Adipocyte (in vitro differentiated cells): ENCODE measurements around the gene URB1.
A peak's percentile ranks its signal among the peaks of the same experiment; 100 is the strongest.
"Not testable (repeated sequence)": the region's sequence is repeated elsewhere in the genome, so short reads cannot be mapped to it uniquely, and the experiment has no call there.

ENCODE experiments used
- DNase-seq: peaks from one replicate; pipeline ENCODE4 v3.0.0-alpha.2; 2015; ENCODE audit warnings: low read depth
- H3K27me3 ChIP-seq: replicated peaks from 2 replicates; pipeline ENCODE4 v1.7.0; 2013; ENCODE audit warnings: mild to moderate bottlenecking, low read length, moderate library complexity; ENCODE audit not compliant: control insufficient read depth, insufficient read depth
- H3K36me3 ChIP-seq: 2 replicates; pipeline ENCODE4 v1.7.0; 2013; ENCODE audit warnings: low read length, mild to moderate bottlenecking, moderate library complexity; ENCODE audit not compliant: control insufficient read depth, insufficient read depth, severe bottlenecking
- H3K4me1 ChIP-seq: 2 replicates; pipeline ENCODE4 v1.7.0; 2013; ENCODE audit warnings: mild to moderate bottlenecking, low read length, moderate library complexity; ENCODE audit not compliant: control insufficient read depth, insufficient read depth
- H3K4me3 ChIP-seq: 2 replicates; pipeline ENCODE4 v1.7.0; 2013; ENCODE audit warnings: mild to moderate bottlenecking, low read length, moderate library complexity
- H3K9ac ChIP-seq: 2 replicates; pipeline ENCODE4 v1.7.0; 2013; ENCODE audit warnings: mild to moderate bottlenecking, low read length, moderate library complexity
- H3K9me3 ChIP-seq: 2 replicates; pipeline ENCODE4 v1.7.0; 2013; ENCODE audit warnings: mild to moderate bottlenecking, low read length, moderate library complexity; ENCODE audit not compliant: control insufficient read depth

The URB1 gene, protein sequence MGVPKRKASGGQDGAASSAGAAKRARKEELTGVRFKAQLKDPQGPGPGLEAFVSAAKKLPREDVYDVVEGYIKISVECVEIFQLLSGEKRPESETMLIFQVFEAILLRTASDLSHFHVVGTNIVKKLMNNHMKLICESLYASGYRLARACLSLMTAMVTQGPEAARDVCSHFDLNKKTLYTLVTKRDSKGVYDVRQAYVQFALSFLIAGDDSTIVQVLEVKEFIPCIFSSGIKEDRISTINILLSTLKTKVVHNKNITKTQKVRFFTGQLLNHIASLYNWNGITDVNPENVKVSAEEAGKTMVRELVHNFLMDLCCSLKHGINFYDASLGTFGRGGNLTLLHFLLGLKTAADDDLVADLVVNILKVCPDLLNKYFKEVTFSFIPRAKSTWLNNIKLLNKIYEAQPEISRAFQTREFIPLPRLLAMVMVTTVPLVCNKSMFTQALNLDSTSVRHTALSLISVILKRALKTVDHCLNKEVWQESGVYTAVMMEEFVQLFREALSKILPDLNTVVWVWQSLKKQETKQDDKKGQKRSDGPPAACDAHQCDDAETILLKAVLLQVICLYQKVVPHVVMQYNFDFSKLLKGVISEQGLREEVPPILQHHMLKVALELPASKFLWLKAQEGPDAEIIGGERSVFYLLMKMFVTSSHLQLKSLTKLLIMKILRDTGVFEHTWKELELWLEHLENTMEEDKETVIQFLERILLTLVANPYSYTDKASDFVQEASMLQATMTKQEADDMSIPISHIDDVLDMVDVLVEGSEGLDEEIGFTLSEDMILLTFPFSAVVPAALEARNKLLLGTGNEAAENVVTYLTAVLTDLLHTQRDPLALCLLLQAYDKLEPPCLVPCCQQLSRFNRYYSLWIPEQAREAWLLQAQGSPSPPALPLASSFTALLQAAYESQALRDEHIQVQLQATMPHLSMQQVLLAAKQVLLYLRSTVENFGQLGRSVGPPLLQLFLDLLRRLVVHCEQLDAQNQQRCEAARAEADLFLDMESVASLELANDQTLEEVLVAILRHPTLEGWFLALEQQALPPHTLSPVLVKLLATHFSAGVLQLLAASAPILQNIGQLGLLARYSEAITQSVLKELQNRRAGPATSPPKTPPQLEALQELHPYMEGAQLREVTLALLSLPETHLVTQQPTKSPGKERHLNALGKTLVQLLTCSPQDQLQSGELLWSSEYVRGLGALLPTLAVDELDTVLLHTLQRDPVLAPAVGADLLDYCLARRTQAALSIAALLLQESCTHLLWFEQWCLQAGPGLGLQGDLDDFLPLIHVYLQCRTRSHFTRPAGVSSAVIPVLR (N-terminal part only)

DNA sequence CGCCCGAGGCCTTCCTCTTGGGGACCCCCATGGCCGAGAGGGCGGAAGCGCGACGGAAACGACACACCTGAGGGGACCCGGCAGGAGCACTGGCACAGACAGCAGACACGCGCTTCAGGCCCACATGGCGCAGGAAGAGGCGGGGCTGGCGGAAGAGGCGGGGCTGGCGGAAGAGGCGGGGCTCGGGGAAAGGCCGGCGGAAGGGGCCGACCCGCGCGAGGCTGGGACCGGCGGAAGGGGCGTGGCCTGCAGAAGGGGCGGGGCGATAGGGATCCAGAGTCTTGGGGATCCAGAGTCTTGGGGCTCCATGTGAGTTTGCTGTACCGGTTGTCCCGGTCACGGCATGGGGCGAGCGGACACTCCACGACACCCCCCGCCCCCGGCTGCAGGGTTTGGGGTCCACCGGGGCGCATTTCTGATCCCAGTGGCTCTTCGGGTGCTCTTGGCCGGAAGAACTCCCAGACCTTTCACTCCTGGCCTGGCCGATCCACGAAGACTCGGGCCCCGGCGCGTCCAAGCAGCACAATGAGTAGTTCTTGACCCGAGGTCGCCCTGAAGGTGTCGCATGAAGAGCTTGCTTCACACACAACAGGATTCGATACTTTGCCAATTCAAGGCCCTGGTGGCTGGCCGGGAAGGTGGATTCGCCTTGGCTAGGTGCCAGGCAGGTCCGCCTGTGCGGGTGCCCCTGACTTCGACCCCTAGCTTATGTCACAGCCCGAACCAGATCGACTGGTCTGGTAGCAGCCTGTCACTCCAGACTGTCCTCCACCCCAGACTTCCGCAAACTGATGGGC lies at the start of gene URB1:
TSS of gene URB1 (minus strand) at position 133 of the 797 bp plus-strand sequence. CDS start at position 31, 102 bp downstream.
- H3K9ac ChIP-seq, result peak within 1 kb of the TSS; percentile 90
- peaks cover 37% of the 10 kb centered on the region for H3K4me1 ChIP-seq
- peak; percentile 96 for DNase-seq
- H3K36me3 ChIP-seq, result no peaks in the 10 kb centered on the region
- H3K27me3 ChIP-seq, result no peaks in the 10 kb centered on the region
- H3K9me3 ChIP-seq, result peaks cover 5% of the 10 kb centered on the region
- peak within 1 kb of the TSS; percentile 94 for H3K4me3 ChIP-seq

DNA sequence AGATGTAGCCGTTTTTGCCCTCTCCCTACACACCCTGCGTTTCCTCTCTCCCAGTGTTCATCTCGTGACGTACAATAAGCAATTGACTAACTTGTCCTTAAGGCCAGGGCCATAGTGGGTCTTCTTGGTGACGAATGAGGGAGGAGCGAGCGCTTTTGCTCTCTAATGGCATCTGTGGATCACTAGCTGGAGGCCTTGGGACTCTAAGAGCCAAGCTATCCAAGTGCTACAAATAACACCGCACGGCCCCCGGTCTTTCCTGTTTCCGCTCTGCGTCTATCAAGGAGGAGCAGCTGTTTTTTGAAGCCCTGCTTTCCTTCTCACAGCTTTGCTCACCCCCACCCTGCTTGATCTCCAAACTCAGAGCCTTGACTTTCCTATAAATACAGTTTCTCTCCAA lies 44.9 kb upstream of the URB1 start:
- Histone ChIP-seq H3K36me3 (no peaks in the 10 kb centered on the region), H3K4me3 (no peak overlapping the region), H3K4me1 (no peaks in the 10 kb centered on the region), H3K9me3 (no peaks in the 10 kb centered on the region), H3K9ac (no peak overlapping the region), H3K27me3 (no peaks in the 10 kb centered on the region)
- no peak for DNase-seq

DNA sequence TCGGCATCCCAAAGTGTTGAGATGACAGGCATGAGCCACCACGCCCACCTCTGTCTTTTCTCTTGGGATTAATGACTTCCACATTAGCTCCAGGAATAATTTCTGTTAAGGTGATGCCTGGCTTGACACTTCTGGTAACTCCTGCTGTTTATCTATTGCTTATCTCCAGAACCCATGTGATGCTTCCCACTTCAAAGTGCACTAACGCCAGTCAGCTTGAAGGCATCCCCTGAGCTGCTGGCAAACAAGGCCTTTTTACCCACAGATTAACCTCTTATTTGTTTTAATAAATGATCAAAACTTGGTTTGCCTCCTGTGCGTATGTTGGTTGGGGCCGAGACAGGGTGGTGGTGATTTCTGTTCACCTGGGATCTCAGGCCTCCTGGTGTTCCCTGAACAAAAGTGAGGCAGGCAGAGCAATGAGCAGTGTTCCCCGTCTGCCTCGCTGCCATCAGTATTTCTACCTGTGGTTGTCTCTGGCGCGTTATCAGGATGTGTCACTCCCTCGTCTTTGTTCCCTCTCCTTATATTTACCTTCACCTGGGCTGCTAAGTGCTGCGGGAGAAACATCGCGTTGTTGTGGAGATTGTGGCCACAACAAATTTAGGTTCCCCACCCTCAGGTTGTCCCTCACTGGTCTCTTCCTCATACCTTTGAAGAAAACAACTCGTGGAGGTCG lies 40.3 kb upstream of the URB1 start:
- H3K27me3 ChIP-seq, H3K9me3 ChIP-seq, H3K4me1 ChIP-seq, H3K9ac ChIP-seq, H3K36me3 ChIP-seq, DNase-seq, H3K4me3 ChIP-seq: not testable (repeated sequence)

DNA sequence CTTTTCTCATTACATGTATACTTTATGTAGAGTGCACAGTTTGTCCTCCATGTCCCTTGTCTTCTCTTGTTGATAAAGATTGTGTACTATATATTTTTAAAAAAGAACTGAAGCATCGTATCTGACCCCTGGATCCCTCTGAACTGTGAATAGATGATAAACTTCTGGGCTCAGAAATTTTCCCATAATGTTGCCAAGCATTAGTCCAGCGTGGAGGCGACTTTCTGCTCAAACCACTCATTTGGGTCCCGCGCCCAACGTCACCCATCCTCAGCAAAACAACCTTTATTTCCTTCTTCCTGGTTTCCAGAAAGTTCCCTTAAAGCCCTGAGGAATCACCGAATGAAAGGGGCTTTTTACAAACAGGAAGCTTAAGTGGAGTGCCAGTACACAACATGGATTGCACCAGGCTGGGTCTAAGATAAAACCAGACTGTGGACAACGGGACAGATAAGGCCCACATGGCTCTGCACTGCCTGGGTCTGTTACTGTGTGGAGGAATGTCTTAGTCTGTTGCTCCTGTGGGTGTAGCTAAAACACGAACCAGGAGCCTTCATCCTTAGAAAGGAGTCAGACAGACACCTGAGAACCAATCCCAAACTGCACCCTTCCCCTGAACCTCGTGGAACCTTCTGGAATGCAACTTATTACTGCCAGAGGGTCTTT lies 35.3 kb upstream of the URB1 start:
- Histone ChIP-seq H3K36me3 (no peaks in the 10 kb centered on the region), H3K9ac (no peak overlapping the region)
- no peak for DNase-seq

DNA sequence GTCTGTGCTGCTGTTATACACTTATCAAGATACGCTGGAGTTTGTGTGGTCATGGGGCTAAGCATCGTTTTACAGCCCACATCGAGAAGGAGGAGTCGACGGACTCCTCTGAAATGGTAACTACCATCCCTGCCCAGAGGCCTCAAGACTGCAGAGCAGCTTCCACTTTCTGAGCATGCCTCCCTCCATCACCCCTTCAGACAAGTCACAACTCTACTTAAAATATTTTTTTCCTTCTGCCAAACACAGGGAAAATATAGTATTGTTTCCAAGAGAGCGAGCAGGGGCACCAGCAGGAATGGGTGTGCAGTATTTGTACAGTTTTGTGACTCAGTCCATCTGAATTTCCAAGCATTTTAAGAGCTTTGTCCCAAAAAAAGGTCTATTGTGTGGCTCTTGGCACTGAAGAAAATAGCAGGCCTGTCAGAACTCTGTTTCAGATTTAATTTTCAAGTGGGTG lies 33.8 kb upstream of the URB1 start:
- peaks cover 36% of the 10 kb centered on the region for H3K4me1 ChIP-seq
- no peak overlapping the region for H3K9ac ChIP-seq
- peaks cover 7% of the 10 kb centered on the region for H3K9me3 ChIP-seq
- no peaks in the 10 kb centered on the region for H3K36me3 ChIP-seq
- peak; percentile 59 for DNase-seq
- no peaks in the 10 kb centered on the region for H3K27me3 ChIP-seq
- no peak overlapping the region for H3K4me3 ChIP-seq

More for the DNA sequence above, 35.3 kb upstream of the URB1 start:
- H3K4me1 ChIP-seq, result peaks cover 34% of the 10 kb centered on the region
- no peaks in the 10 kb centered on the region for H3K27me3 ChIP-seq
- H3K9me3 ChIP-seq, result no peaks in the 10 kb centered on the region
- no peak overlapping the region for H3K4me3 ChIP-seq

DNA sequence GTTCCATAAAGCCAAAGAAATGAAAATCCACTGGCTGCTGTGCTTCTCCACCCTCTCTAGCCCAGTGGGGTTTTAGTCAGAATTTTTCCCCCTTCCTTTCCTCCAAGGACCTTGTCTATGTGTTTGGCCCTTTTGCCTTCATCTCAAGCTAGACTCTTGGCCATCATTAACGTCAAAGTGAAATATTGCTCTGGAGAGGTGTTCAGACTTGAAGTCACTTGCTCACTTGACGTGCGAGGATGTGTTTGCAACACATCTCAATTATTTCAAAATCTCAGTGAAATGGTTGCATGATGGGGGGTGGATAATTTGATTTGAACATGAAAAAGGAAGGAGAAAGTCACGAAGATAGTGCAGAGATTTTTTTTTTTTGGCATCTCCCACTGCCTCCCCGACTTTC lies 33.3 kb upstream of the URB1 start:
- Histone ChIP-seq H3K27me3 (no peaks in the 10 kb centered on the region), H3K36me3 (no peaks in the 10 kb centered on the region), H3K4me1 (peaks cover 36% of the 10 kb centered on the region), H3K4me3 (no peak overlapping the region), H3K9ac (no peak overlapping the region), H3K9me3 (peaks cover 7% of the 10 kb centered on the region)
- no peak for DNase-seq

DNA sequence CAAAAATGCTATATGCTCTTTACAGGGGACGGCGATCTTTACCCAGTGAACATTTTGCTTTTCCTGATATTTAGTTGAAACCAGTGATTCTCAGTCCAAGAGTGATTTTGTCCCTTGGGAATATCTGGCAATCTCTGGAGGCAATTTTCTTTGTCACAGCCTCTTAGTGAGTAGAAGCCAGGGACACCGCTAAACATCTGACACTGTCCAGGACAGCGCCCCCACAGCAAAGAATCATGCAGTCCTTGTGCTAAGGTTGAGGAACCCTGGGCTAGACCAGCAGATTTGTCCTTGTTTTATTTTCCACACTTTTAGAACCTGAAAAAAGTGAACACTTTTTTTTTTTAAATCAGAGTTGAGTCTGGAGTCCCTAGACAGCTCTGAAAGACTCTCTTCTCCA lies 32.8 kb upstream of the URB1 start:
- Histone ChIP-seq H3K9ac (no peak overlapping the region), H3K27me3 (no peaks in the 10 kb centered on the region), H3K9me3 (peaks cover 7% of the 10 kb centered on the region), H3K36me3 (no peaks in the 10 kb centered on the region), H3K4me1 (peaks cover 36% of the 10 kb centered on the region), H3K4me3 (no peak overlapping the region)
- DNase-seq, result no peak

DNA sequence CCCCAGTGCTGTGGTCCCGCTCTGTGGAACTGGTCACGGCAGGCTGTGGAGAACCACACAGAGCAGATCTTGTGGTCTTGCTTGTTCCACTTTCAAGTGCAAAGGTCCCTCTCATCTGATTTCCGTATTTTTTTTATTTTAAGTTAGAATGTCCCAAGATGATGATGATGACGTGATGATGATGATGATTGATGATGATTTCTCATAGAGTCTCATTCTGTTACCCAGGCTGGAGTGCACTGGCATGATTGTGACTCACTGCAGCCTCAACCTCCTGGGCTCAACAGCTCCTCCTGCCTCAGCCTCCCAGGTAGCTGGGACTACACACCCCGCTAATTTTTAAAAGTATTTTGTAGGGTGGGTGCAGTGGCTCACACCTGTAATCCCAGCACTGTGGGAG lies 31.9 kb upstream of the URB1 start:
- H3K9ac ChIP-seq, result no peak overlapping the region
- no peaks in the 10 kb centered on the region for H3K27me3 ChIP-seq
- DNase-seq, result no peak
- no peak overlapping the region for H3K4me3 ChIP-seq
- H3K4me1 ChIP-seq, result peaks cover 36% of the 10 kb centered on the region
- H3K9me3 ChIP-seq, result peaks cover 7% of the 10 kb centered on the region
- H3K36me3 ChIP-seq, result no peaks in the 10 kb centered on the region

DNA sequence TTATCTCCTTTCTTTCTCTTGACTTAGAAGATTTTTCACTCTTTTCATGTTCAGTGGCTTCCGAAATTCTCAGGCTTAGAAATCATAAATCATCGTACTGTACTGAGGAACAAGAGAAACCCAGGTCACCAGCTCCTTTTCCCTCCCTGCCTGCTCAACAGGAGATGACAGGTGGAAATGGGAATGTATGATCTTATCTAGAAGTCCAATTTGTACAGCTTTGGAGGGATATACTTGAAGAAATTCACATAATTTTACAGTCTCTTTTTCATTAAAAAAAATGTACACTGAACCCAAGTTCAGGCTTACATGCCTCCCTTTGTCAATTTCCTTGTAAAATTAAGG lies 31.4 kb upstream of the URB1 start:
- DNase-seq, result no peak
- H3K27me3 ChIP-seq, result no peaks in the 10 kb centered on the region
- no peak overlapping the region for H3K4me3 ChIP-seq
- peaks cover 36% of the 10 kb centered on the region for H3K4me1 ChIP-seq
- no peaks in the 10 kb centered on the region for H3K36me3 ChIP-seq
- no peak overlapping the region for H3K9ac ChIP-seq
- H3K9me3 ChIP-seq, result peaks cover 7% of the 10 kb centered on the region
